HG02884 (cell line): ENCODE data around the gene MFAP3.

Source experiments
- ATAC-seq: cut with Tn5 transposase; IDR thresholded peaks from one replicate; pipeline ENCODE4 v1.9.1; 2021; ENCODE audit warnings: mild to moderate bottlenecking, moderate library complexity; ENCODE audit not compliant: unreplicated experiment

Gene MFAP3

GRCh38 chr5:154088801-154089200 is 50.0 kb downstream of the MFAP3 start:
- no peak for ATAC-seq

GRCh38 chr5:154090656-154091055 is 51.9 kb downstream of the MFAP3 start:
- no peak for ATAC-seq

GRCh38 chr5:154092356-154093141 is 53.8 kb downstream of the MFAP3 start:
- no peak for ATAC-seq

GRCh38 chr5:154093142-154093532 is 54.4 kb downstream of the MFAP3 start:
- no peak for ATAC-seq

GRCh38 chr5:154095904-154096303 is 57.1 kb downstream of the MFAP3 start:
- no peak for ATAC-seq

- ATAC-seq, result no peak
These were observed 58.3 kb downstream of the MFAP3 start for GRCh38 chr5:154097031-154097430.

- ATAC-seq, result no peak
These were observed 59.7 kb downstream of the MFAP3 start for GRCh38 chr5:154098465-154098864.

- no peak for ATAC-seq
These were observed 62.4 kb downstream of the MFAP3 start for GRCh38 chr5:154101184-154101583.

- no peak for ATAC-seq
These were observed 64.5 kb downstream of the MFAP3 start for GRCh38 chr5:154103233-154103632.
